ENCODE results near the gene PTPN11.
"Not testable (repeated sequence)": the region's sequence is repeated elsewhere in the genome, so short reads cannot be mapped to it uniquely, and the experiment has no call there.

Gene PTPN11

GRCh38 chr12:112413855-112414625, 4.7 kb upstream of the PTPN11 start:
- H3K9ac ChIP-seq (ENCODE audit: low read length), result no peak overlapping the region
- H3K27ac ChIP-seq (ENCODE audit: low read length), result no peak overlapping the region
- no peaks in the 10 kb centered on the region for H3K9me2 ChIP-seq (replicated peaks; ENCODE audit: insufficient read depth, low read length)
- H3K4me3 ChIP-seq (ENCODE audit: low read length), result no peak overlapping the region
- no peaks in the 10 kb centered on the region for H3F3A ChIP-seq (ENCODE audit: insufficient read depth, low read length)
- no peak for TF ChIP-seq EZH2 (optimal IDR thresholded peaks at IDR 0.05; ENCODE audit: low read depth, low read length)
- TF ChIP-seq EZH2phosphoT487 (IDR thresholded peaks at IDR 0.05; ENCODE audit: low read length), result no peak
- TF ChIP-seq CTCF (IDR thresholded peaks at IDR 0.05; ENCODE audit: low read length), result no peak
- H4K20me1 ChIP-seq (ENCODE audit: insufficient read depth, low read length), result no peaks in the 10 kb centered on the region
- no peaks in the 10 kb centered on the region for H3K9me3 ChIP-seq (replicated peaks; ENCODE audit: insufficient read depth, low read length)
- no peaks in the 10 kb centered on the region for H3K27me3 ChIP-seq (replicated peaks; ENCODE audit: insufficient read depth, low read length)
- H3K79me2 ChIP-seq (ENCODE audit: low read length), result peaks cover 3% of the 10 kb centered on the region
- no peak overlapping the region for H3K4me2 ChIP-seq (ENCODE audit: low read depth, low read length)
- H3K36me3 ChIP-seq (replicated peaks; ENCODE audit: insufficient read depth, low read length), result no peaks in the 10 kb centered on the region
- no peaks in the 10 kb centered on the region for H3K4me1 ChIP-seq (ENCODE audit: low read length)
- no peak overlapping the region for H2AFZ ChIP-seq (ENCODE audit: low read length)
- no peak for DNase-seq

- not testable (repeated sequence) for H3K4me3 ChIP-seq (ENCODE audit: low read length); H2AFZ ChIP-seq (ENCODE audit: low read length); H3K4me1 ChIP-seq (ENCODE audit: low read length); DNase-seq; H4K20me1 ChIP-seq (ENCODE audit: insufficient read depth, low read length); H3K36me3 ChIP-seq (replicated peaks; ENCODE audit: insufficient read depth, low read length); H3K9me3 ChIP-seq (replicated peaks; ENCODE audit: insufficient read depth, low read length); H3F3A ChIP-seq (ENCODE audit: insufficient read depth, low read length); H3K4me2 ChIP-seq (ENCODE audit: low read depth, low read length); H3K27ac ChIP-seq (ENCODE audit: low read length); H3K9ac ChIP-seq (ENCODE audit: low read length); H3K27me3 ChIP-seq (replicated peaks; ENCODE audit: insufficient read depth, low read length); H3K9me2 ChIP-seq (replicated peaks; ENCODE audit: insufficient read depth, low read length)
- peaks cover 13% of the 10 kb centered on the region for H3K79me2 ChIP-seq (ENCODE audit: low read length)
Observed at GRCh38 chr12:112415457-112415856, 3.3 kb upstream of the PTPN11 start.

GRCh38 chr12:112418273-112418607, 507 bp upstream of the PTPN11 start:
- H3K4me1 ChIP-seq (ENCODE audit: low read length), result 0 out of 2 replicates have a peak, but pooled peaks cover 3% of the 10 kb centered on the region
- H2AFZ ChIP-seq (ENCODE audit: low read length), result peak overlapping the region; percentile 88
- no peaks in the 10 kb centered on the region for H3K27me3 ChIP-seq (replicated peaks; ENCODE audit: insufficient read depth, low read length)
- H3K4me2 ChIP-seq (ENCODE audit: low read depth, low read length), result peak overlapping the region; percentile 52; the same call in 1 of the 2 replicates
- TF ChIP-seq CTCF (IDR thresholded peaks at IDR 0.05; ENCODE audit: low read length) (no peak), EZH2phosphoT487 (IDR thresholded peaks at IDR 0.05; ENCODE audit: low read length) (no peak), EZH2 (optimal IDR thresholded peaks at IDR 0.05; ENCODE audit: low read depth, low read length) (no peak)
- peak overlapping the region; percentile 86 for H3K4me3 ChIP-seq (ENCODE audit: low read length)
- DNase-seq, result peak; percentile 7
- no peaks in the 10 kb centered on the region for H3K9me2 ChIP-seq (replicated peaks; ENCODE audit: insufficient read depth, low read length)
- H3K9me3 ChIP-seq (replicated peaks; ENCODE audit: insufficient read depth, low read length), result no peaks in the 10 kb centered on the region
- no peaks in the 10 kb centered on the region for H3K36me3 ChIP-seq (replicated peaks; ENCODE audit: insufficient read depth, low read length)
- H3F3A ChIP-seq (ENCODE audit: insufficient read depth, low read length), result no peaks in the 10 kb centered on the region
- H3K9ac ChIP-seq (ENCODE audit: low read length), result peak overlapping the region; percentile 85
- no peaks in the 10 kb centered on the region for H4K20me1 ChIP-seq (ENCODE audit: insufficient read depth, low read length)
- H3K79me2 ChIP-seq (ENCODE audit: low read length), result peaks cover 40% of the 10 kb centered on the region
- H3K27ac ChIP-seq (ENCODE audit: low read length), result peak overlapping the region; percentile 63; the same call in 1 of the 2 replicates

Measured in MM.1S (cell line).